Pancreas (tissue), 10 donors: Measurements from ENCODE around the gene POLR3GL. TPM values are rescaled to one million over a fixed set of nuclear protein-coding genes. Genes with fewer than 3 reads are reported as not detected.
A peak's percentile ranks its signal among the peaks of the same experiment; 100 is the strongest.

Experiments used
- ATAC-seq, 4 donors: fragments of 200-7000 bp; cut with Tn5 transposase; one replicate each; pipeline versions ENCODE4 v1.8.0 to v1.9.1; 2020; ENCODE audit warnings: mild to moderate bottlenecking in 4 of 4, moderate library complexity in 4 of 4
- DNase-seq, 6 donors: peaks; one replicate each; pipeline ENCODE4 v3.0.0-alpha.2; 2020
- FAIRE-seq: peaks from 2 replicates; lab custom pipeline; 2012; peaks lifted over from hg19 to GRCh38; lab: Jason Lieb, UNC
- H3K27ac ChIP-seq, 4 donors: fragments of 200-600 bp; sonication (generic); 1 replicate in 3 of 4; 2 replicates in 1 of 4; pipeline versions ENCODE4 v1.5.0 to v1.8.0; 2020
- H3K27me3 ChIP-seq, 4 donors: fragments of 200-600 bp; one replicate each; pipeline ENCODE4 v1.8.0; 2021
- H3K36me3 ChIP-seq, 3 donors: fragments of 200-600 bp; sonication (generic) in 1 of 3; one replicate each; pipeline versions ENCODE4 v1.5.0 to v1.8.0; 2020 to 2021
- H3K4me1 ChIP-seq, 3 donors: fragments of 200-600 bp; one replicate each; pipeline ENCODE4 v1.8.0; 2021
- H3K4me3 ChIP-seq, 4 donors: fragments of 200-600 bp; sonication (generic) in 2 of 4; one replicate each; pipeline versions ENCODE4 v1.5.0 to v1.8.0; 2020 to 2021
- H3K9me3 ChIP-seq, 4 donors: fragments of 200-600 bp; one replicate each; pipeline ENCODE4 v1.8.0; 2021
- CTCF ChIP-seq, 4 donors: fragments of 200-600 bp; sonication (generic) in 3 of 4; IDR thresholded peaks; one replicate each; pipeline versions ENCODE4 v1.5.0 to v1.8.0; 2021; ENCODE audit warnings: antibody characterized with exemption in 4 of 4
- WGBS, 2 donors: extraction: QIAGEN DNeasy Blood & Tissue Kit; methylation state at CpG; one replicate each; pipeline ENCODE4 v1.1.7; 2013; 5-methylcytosine and 5-hydroxymethylcytosine counted together
- intact Hi-C, 3 donors: fragments of 100-400 bp; cut with DNase I; formaldehyde crosslinking; loops; one replicate each; pipeline versions ENCODE4 v1.11.1 to v1.14.2; 2022
- polyA plus RNA-seq, 2 donors: library from polyadenylated mRNA; stranded (reverse); fragments of 200-250 nt; gene quantifications; one replicate each; pipeline ENCODE4 v1.2.3, GENCODE V29; 2013
- total RNA-seq, 6 donors: library from RNA; stranded (reverse); fragmentation: NEBNext Ultra II Directional in 4 of 6; extraction: Animal tissue kit (Norgen Biotek cat#: 25700) in 4 of 6; gene quantifications; one replicate each; pipeline versions ENCODE4 v1.2.1 to v1.2.4, GENCODE V29; 2021 to 2023
- donor health status: healthy with polysubstance abuse.
- donor health status: DM: no; HTN: no; CAD: no; lungs with moderate emphysema.
- donor health status: DM: no; HTN: no; CAD: no.
- donor health status: control.
- donor health status: control.
- donor health status: Bipolar disorder and iron deficiency.
- donor health status: DM: yes; HTN: yes; CAD: no.
- donor health status: DM: no; HTN: no; CAD: no.
- donor health status: DM: no; HTN: no; CAD: no.
- donor health status: DM: yes; HTN: yes; CAD: no.

Gene POLR3GL
- total and polyA plus RNA-seq, 8 donors = 3.9 to 27.6 (median 6.3) TPM

- Histone ChIP-seq H3K9me3 (no peaks in the 10 kb centered on the region), H3K36me3 (no peaks in the 10 kb centered on the region), H3K4me3 (no peak overlapping the region), H3K27me3 (no peaks in the 10 kb centered on the region), H3K27ac (no peak overlapping the region), H3K4me1 (peaks cover 0 to 16% (median 5%) of the 10 kb centered on the region in 3 donors)
- no peak for ATAC-seq
- WGBS, 2 donors = 94 to 95% methylated on average over 2 of the region's 2 CpGs
- intact Hi-C loops = no loop called here
- no peak for TF ChIP-seq CTCF (IDR thresholded peaks at IDR 0.05)
- no peak for DNase-seq
- FAIRE-seq = no peak
Observed at GRCh38 chr1:145967288-145967687, 2.8 kb downstream of the POLR3GL start.

- DNase-seq = no peak
- Histone ChIP-seq H3K9me3 (no peaks in the 10 kb centered on the region), H3K36me3 (no peaks in the 10 kb centered on the region), H3K27ac (no peak overlapping the region), H3K4me1 (peaks cover 0 to 1% (median under 1%) of the 10 kb centered on the region in 3 donors), H3K27me3 (no peaks in the 10 kb centered on the region), H3K4me3 (no peak overlapping the region)
- no peak for ATAC-seq
- intact Hi-C loops = no loop called here
- 64 to 65% methylated on average over 7 of the region's 7 CpGs for WGBS, 2 donors
- FAIRE-seq = no peak
- TF ChIP-seq CTCF (IDR thresholded peaks at IDR 0.05) = no peak
Observed at GRCh38 chr1:145972580-145972979, 8.1 kb downstream of the POLR3GL start.

GRCh38 chr1:145974721-145975120 is 10.2 kb downstream of the POLR3GL start:
- no peak for FAIRE-seq
- WGBS, 2 donors = 62 to 77% methylated on average over 7 of the region's 7 CpGs
- Histone ChIP-seq H3K36me3 (no peaks in the 10 kb centered on the region), H3K27me3 (no peaks in the 10 kb centered on the region), H3K4me1 (peaks cover 15 to 18% (median 17%) of the 10 kb centered on the region in 3 donors), H3K9me3 (no peaks in the 10 kb centered on the region), H3K27ac (no peak overlapping the region), H3K4me3 (no peak overlapping the region)
- DNase-seq = peak in 1 of 6 donors; percentile 4
- intact Hi-C loops = loop anchor here in 2 of 3 donors (2.0 to 5.0 kb wide), 2 partner anchors 34 to 38 kb away; no protein-coding TSS in a partner anchor
- TF ChIP-seq CTCF (IDR thresholded peaks at IDR 0.05) = no peak
- no peak for ATAC-seq

GRCh38 chr1:145975216-145975615 is 10.7 kb downstream of the POLR3GL start:
- Histone ChIP-seq H3K36me3 (no peaks in the 10 kb centered on the region), H3K27me3 (no peaks in the 10 kb centered on the region), H3K4me1 (peaks cover 20 to 23% (median 22%) of the 10 kb centered on the region in 3 donors), H3K27ac (no peak overlapping the region), H3K4me3 (no peak overlapping the region), H3K9me3 (no peaks in the 10 kb centered on the region)
- 78 to 80% methylated on average over 4 of the region's 4 CpGs for WGBS, 2 donors
- FAIRE-seq = no peak
- no peak for TF ChIP-seq CTCF (IDR thresholded peaks at IDR 0.05)
- peak in 1 of 6 donors; percentile 13 for DNase-seq
- intact Hi-C loops = loop anchor here in 2 of 3 donors (2.0 to 5.0 kb wide), 2 partner anchors 34 to 37 kb away; no protein-coding TSS in a partner anchor
- ATAC-seq = no peak

GRCh38 chr1:145977016-145977415 is 12.5 kb downstream of the POLR3GL start:
- peak in 1 of 6 donors; percentile 12 for DNase-seq
- H3K27ac ChIP-seq = no peak overlapping the region
- no peaks in the 10 kb centered on the region for H3K9me3 ChIP-seq
- FAIRE-seq = no peak
- no peak for TF ChIP-seq CTCF (IDR thresholded peaks at IDR 0.05)
- H3K4me1 ChIP-seq = peaks cover 30 to 39% (median 32%) of the 10 kb centered on the region in 3 donors
- WGBS, 2 donors = 77 to 79% methylated on average over 5 of the region's 5 CpGs
- intact Hi-C loops = loop anchor here in 1 of 3 donors (5.0 kb wide), 1 partner anchor 35 kb away; no protein-coding TSS in a partner anchor
- H3K27me3 ChIP-seq = no peaks in the 10 kb centered on the region
- no peaks in the 10 kb centered on the region for H3K36me3 ChIP-seq
- H3K4me3 ChIP-seq = no peak overlapping the region
- no peak for ATAC-seq
